NCI-H128 (cell line): ENCODE data around the gene SMYD3.
"Not testable (repeated sequence)": the region's sequence is repeated elsewhere in the genome, so short reads cannot be mapped to it uniquely, and the experiment has no call there.

ENCODE experiments used
- DNase-seq: peaks from one replicate; lab custom pipeline; 2025; ENCODE audit not compliant: unreplicated experiment; lab: John Stamatoyannopoulos, UW

SMYD3 gene

GRCh38 chr1:245971711-245972085 is 535.4 kb downstream of the SMYD3 start:
- DNase-seq, result no peak

GRCh38 chr1:245971076-245971710 is 535.9 kb downstream of the SMYD3 start:
- DNase-seq, result not testable (repeated sequence)

GRCh38 chr1:245969283-245969682 is 537.8 kb downstream of the SMYD3 start:
- DNase-seq, result no peak

- DNase-seq, result no peak
Measured at GRCh38 chr1:245968775-245969174, 538.3 kb downstream of the SMYD3 start.

- no peak for DNase-seq
Measured at GRCh38 chr1:245965398-245965797, 541.7 kb downstream of the SMYD3 start.

- no peak for DNase-seq
Measured at GRCh38 chr1:245963649-245964048, 543.4 kb downstream of the SMYD3 start.

GRCh38 chr1:245962453-245962852 is 544.6 kb downstream of the SMYD3 start:
- DNase-seq, result no peak

GRCh38 chr1:245961137-245961540 is 545.9 kb downstream of the SMYD3 start:
- DNase-seq, result no peak

- no peak for DNase-seq
Measured at GRCh38 chr1:245960171-245960570, 546.9 kb downstream of the SMYD3 start.

GRCh38 chr1:245958016-245958415 is 549.1 kb downstream of the SMYD3 start:
- no peak for DNase-seq

- no peak for DNase-seq
Measured at GRCh38 chr1:245957427-245957826, 549.7 kb downstream of the SMYD3 start.

GRCh38 chr1:245956225-245956624 is 550.9 kb downstream of the SMYD3 start:
- no peak for DNase-seq

- DNase-seq, result no peak
Measured at GRCh38 chr1:245953876-245954660, 553.0 kb downstream of the SMYD3 start.

- DNase-seq, result no peak
Measured at GRCh38 chr1:245952383-245953026, 554.6 kb downstream of the SMYD3 start.

GRCh38 chr1:245948786-245949185 is 558.3 kb downstream of the SMYD3 start:
- no peak for DNase-seq

- DNase-seq, result no peak
Measured at GRCh38 chr1:245946905-245947304, 560.2 kb downstream of the SMYD3 start.

- DNase-seq, result not testable (repeated sequence)
Measured at GRCh38 chr1:245945136-245945535, 561.9 kb downstream of the SMYD3 start.

GRCh38 chr1:245942856-245943255 is 564.2 kb downstream of the SMYD3 start:
- DNase-seq, result no peak

- not testable (repeated sequence) for DNase-seq
Measured at GRCh38 chr1:245941771-245942170, 565.3 kb downstream of the SMYD3 start.

GRCh38 chr1:245939756-245940345 is 567.2 kb downstream of the SMYD3 start:
- DNase-seq, result no peak

- DNase-seq, result no peak
Measured at GRCh38 chr1:245938046-245938435, 569.0 kb downstream of the SMYD3 start.
